DOHH2 (cell line): ENCODE measurements around the gene DSP.

Experiments used
- H3F3A ChIP-seq: fragments of 200-600 bp; sonication (generic), shearing (Covaris generic); 2 replicates; pipeline ENCODE4 v1.6.0; 2016; ENCODE audit warnings: antibody characterized with exemption, mild to moderate bottlenecking; ENCODE audit not compliant: control insufficient read depth, insufficient read depth
- H3K27ac ChIP-seq: fragments of 200-600 bp; sonication (generic); 2 replicates; pipeline ENCODE4 v1.5.1; 2014; ENCODE audit warnings: low read depth, mild to moderate bottlenecking, low read length, moderate library complexity
- H3K27me3 ChIP-seq: fragments of 200-600 bp; sonication (generic); 2 replicates; pipeline ENCODE4 v1.6.1; 2014; ENCODE audit warnings: mild to moderate bottlenecking, low read length, mixed read lengths; ENCODE audit not compliant: control insufficient read depth
- H3K36me3 ChIP-seq: fragments of 200-600 bp; sonication (generic); 2 replicates; pipeline ENCODE4 v1.6.1; 2014; ENCODE audit warnings: mild to moderate bottlenecking, low read length, moderate library complexity, mixed read lengths; ENCODE audit not compliant: control insufficient read depth
- H3K4me1 ChIP-seq: fragments of 200-600 bp; sonication (generic); 2 replicates; pipeline ENCODE4 v1.6.1; 2014; ENCODE audit warnings: mild to moderate bottlenecking, low read length, mixed read lengths; ENCODE audit not compliant: control insufficient read depth
- H3K4me2 ChIP-seq: fragments of 200-600 bp; sonication (generic); 2 replicates; pipeline ENCODE4 v1.6.0; 2014; ENCODE audit warnings: mild to moderate bottlenecking, low read length, moderate library complexity
- H3K4me3 ChIP-seq: fragments of 200-600 bp; sonication (generic); 2 replicates; pipeline ENCODE4 v1.5.1; 2014; ENCODE audit warnings: mild to moderate bottlenecking, low read length, mixed read lengths
- H3K79me2 ChIP-seq: fragments of 200-600 bp; sonication (generic); 2 replicates; pipeline ENCODE4 v1.6.1; 2014; ENCODE audit warnings: mild to moderate bottlenecking, low read length, mixed read lengths; ENCODE audit not compliant: control insufficient read depth
- H3K9me2 ChIP-seq: fragments of 200-600 bp; sonication (generic); replicated peaks from 2 replicates; pipeline ENCODE4 v1.6.1; 2014; ENCODE audit warnings: mild to moderate bottlenecking, low read length, mixed read lengths; ENCODE audit not compliant: control insufficient read depth
- H3K9me3 ChIP-seq: fragments of 200-600 bp; sonication (generic); 2 replicates; pipeline ENCODE4 v1.6.1; 2014; ENCODE audit warnings: antibody characterized with exemption, low read length, mixed read lengths; ENCODE audit not compliant: control insufficient read depth, insufficient read depth
- H4K20me1 ChIP-seq: fragments of 200-600 bp; sonication (generic); 2 replicates; pipeline ENCODE4 v1.6.0; 2014; ENCODE audit warnings: low read depth, mild to moderate bottlenecking, antibody characterized with exemption, low read length, moderate library complexity; ENCODE audit not compliant: control insufficient read depth, insufficient read depth
- CTCF ChIP-seq: fragments of 200-600 bp; sonication (generic); IDR thresholded peaks from one replicate; pipeline ENCODE4 v1.5.1; 2014; ENCODE audit warnings: antibody characterized with exemption, mild to moderate bottlenecking, low read depth, low read length; ENCODE audit not compliant: poor library complexity, severe bottlenecking
- EZH2phosphoT487 ChIP-seq: fragments of 200-600 bp; sonication (generic); IDR thresholded peaks from 2 replicates; pipeline ENCODE4 v1.6.1; 2017; ENCODE audit warnings: borderline replicate concordance, mild to moderate bottlenecking, antibody characterized with exemption, low read length, moderate library complexity, mixed read lengths

The DSP gene

GRCh38 chr6:7544597-7544996 lies 3.1 kb downstream of the DSP start:
- Histone ChIP-seq H3K27ac (no peak overlapping the region), H3K36me3 (no peaks in the 10 kb centered on the region), H3K27me3 (peaks cover 61% of the 10 kb centered on the region), H3F3A (no peaks in the 10 kb centered on the region), H4K20me1 (no peaks in the 10 kb centered on the region), H3K4me3 (no peak overlapping the region), H3K9me3 (no peaks in the 10 kb centered on the region), H3K4me2 (no peak overlapping the region), H3K79me2 (no peaks in the 10 kb centered on the region), H3K4me1 (no peaks in the 10 kb centered on the region), H3K9me2 (no peaks in the 10 kb centered on the region)
- TF ChIP-seq EZH2phosphoT487 (no peak), CTCF (no peak)

- Histone ChIP-seq H3K27ac (no peak overlapping the region), H3K79me2 (no peaks in the 10 kb centered on the region), H3K36me3 (no peaks in the 10 kb centered on the region), H3K9me3 (no peaks in the 10 kb centered on the region), H4K20me1 (no peaks in the 10 kb centered on the region), H3K9me2 (no peaks in the 10 kb centered on the region), H3K4me1 (no peaks in the 10 kb centered on the region), H3K4me3 (no peak overlapping the region), H3F3A (no peaks in the 10 kb centered on the region), H3K4me2 (no peak overlapping the region), H3K27me3 (peaks cover 55% of the 10 kb centered on the region)
- no peak for TF ChIP-seq CTCF
- TF ChIP-seq EZH2phosphoT487: no peak
Measured at GRCh38 chr6:7545316-7546019, 4.0 kb downstream of the DSP start.

- Histone ChIP-seq H3K36me3 (no peaks in the 10 kb centered on the region), H3K9me3 (no peaks in the 10 kb centered on the region), H3K9me2 (no peaks in the 10 kb centered on the region), H3F3A (no peaks in the 10 kb centered on the region), H3K4me2 (no peak overlapping the region), H4K20me1 (no peaks in the 10 kb centered on the region), H3K27ac (no peak overlapping the region), H3K4me1 (no peaks in the 10 kb centered on the region), H3K79me2 (no peaks in the 10 kb centered on the region), H3K27me3 (peaks cover 50% of the 10 kb centered on the region), H3K4me3 (no peak overlapping the region)
- no peak for TF ChIP-seq CTCF
- no peak for TF ChIP-seq EZH2phosphoT487
Measured at GRCh38 chr6:7546020-7546369, 4.5 kb downstream of the DSP start.
